Parathyroid adenoma (tissue), 2 donors: ENCODE data around the gene CHST2.

Source experiments
- H2AFZ ChIP-seq: fragments of 300-600 bp; sonication (generic); one replicate; pipeline ENCODE4 v1.7.0; 2017; ENCODE audit warnings: antibody characterized with exemption, mild to moderate bottlenecking
- H3K27ac ChIP-seq: fragments of 300-600 bp; sonication (generic); one replicate; pipeline ENCODE4 v1.7.0; 2017
- H3K27me3 ChIP-seq: fragments of 300-600 bp; sonication (generic); one replicate; pipeline ENCODE4 v1.7.0; 2017; ENCODE audit warnings: low read length; ENCODE audit not compliant: control insufficient read depth, insufficient read depth
- H3K36me3 ChIP-seq: fragments of 300-600 bp; sonication (generic); one replicate; pipeline ENCODE4 v1.7.0; 2017; ENCODE audit warnings: low read length; ENCODE audit not compliant: control insufficient read depth, insufficient read depth
- H3K4me1 ChIP-seq: fragments of 300-600 bp; sonication (generic); one replicate; pipeline ENCODE4 v1.7.0; 2017; ENCODE audit warnings: control low read depth
- H3K4me2 ChIP-seq: fragments of 300-600 bp; sonication (generic); one replicate; pipeline ENCODE4 v1.7.0; 2017; ENCODE audit warnings: low read length
- H3K4me3 ChIP-seq: fragments of 300-600 bp; sonication (generic); one replicate; pipeline ENCODE4 v1.7.0; 2017; ENCODE audit warnings: low read depth, low read length
- H3K79me2 ChIP-seq: fragments of 300-600 bp; sonication (generic); one replicate; pipeline ENCODE4 v1.7.0; 2017; ENCODE audit warnings: control low read depth
- H3K9ac ChIP-seq: fragments of 300-600 bp; sonication (generic); one replicate; pipeline ENCODE4 v1.7.0; 2017; ENCODE audit warnings: mild to moderate bottlenecking
- H3K9me3 ChIP-seq: fragments of 300-600 bp; sonication (generic); one replicate; pipeline ENCODE4 v1.7.0; 2017; ENCODE audit warnings: low read length; ENCODE audit not compliant: control insufficient read depth
- TF ChIP-seq, protein P1 (sequence below): fragments of 300-600 bp; sonication (generic); IDR thresholded peaks from one replicate; pipeline ENCODE4 v1.7.0; 2017; ENCODE audit warnings: antibody characterized with exemption, mild to moderate bottlenecking
- donor health status: primary hyperparathyroidism.

Gene CHST2

DNA sequence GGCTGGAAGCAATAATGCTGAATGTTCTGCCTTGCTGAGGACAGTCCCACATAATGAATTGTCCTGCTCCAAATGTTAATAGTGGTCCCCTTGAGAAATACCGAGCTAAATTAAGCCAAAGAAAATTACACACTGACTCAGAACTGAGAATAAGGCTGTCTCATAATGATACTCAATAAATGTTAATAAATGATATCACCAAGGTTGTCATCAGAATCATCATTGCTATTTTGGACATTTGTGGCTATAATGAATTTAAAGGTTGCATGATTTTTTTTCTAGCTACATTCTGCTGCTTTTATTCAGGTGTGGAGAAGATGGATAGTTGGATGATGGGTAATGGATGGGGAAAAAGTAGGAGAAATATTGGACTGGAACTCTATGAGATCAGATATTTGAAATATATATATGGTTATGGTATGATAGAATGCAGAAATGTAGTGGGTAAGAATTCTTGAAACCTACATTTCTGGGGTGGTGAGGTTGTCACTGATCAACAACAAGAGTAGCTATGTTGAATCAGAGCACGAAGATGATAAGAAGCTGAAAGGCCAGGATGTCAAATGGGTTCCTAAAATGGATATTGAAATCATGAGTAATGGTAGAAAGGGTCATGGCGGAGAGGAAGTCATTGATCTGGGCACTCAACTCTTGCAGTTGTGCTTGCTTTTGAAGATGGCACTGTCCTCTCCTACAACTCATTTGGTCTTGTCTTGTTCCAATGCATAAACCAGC, 12.8 kb downstream of the CHST2 start:
- H3K79me2 ChIP-seq: no peaks in the 10 kb centered on the region
- H3K4me2 ChIP-seq: no peak overlapping the region

DNA sequence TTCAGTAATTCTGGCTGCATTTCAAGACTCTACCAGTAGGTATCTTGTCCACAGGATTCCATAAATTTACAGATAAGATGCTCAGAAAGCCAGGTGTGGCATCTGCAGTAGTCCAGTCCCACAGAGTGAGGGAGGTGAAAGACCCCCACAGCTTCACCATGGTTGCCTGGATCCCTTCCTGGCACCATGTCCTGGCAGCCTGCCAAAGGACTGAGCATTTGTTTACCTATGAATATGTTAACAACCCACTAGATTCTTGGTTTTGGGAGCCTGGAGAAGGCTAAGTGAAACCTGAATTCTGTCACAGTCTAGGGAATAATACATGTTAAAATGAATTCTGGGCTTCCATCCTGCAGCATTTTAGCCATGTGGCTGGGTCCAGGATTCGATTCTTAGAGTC, 14.9 kb downstream of the CHST2 start:
- TF ChIP-seq, protein P1, sequence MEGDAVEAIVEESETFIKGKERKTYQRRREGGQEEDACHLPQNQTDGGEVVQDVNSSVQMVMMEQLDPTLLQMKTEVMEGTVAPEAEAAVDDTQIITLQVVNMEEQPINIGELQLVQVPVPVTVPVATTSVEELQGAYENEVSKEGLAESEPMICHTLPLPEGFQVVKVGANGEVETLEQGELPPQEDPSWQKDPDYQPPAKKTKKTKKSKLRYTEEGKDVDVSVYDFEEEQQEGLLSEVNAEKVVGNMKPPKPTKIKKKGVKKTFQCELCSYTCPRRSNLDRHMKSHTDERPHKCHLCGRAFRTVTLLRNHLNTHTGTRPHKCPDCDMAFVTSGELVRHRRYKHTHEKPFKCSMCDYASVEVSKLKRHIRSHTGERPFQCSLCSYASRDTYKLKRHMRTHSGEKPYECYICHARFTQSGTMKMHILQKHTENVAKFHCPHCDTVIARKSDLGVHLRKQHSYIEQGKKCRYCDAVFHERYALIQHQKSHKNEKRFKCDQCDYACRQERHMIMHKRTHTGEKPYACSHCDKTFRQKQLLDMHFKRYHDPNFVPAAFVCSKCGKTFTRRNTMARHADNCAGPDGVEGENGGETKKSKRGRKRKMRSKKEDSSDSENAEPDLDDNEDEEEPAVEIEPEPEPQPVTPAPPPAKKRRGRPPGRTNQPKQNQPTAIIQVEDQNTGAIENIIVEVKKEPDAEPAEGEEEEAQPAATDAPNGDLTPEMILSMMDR: no peak
- Histone ChIP-seq H3K4me2 (no peak overlapping the region), H3K9ac (no peak overlapping the region), H3K36me3 (no peaks in the 10 kb centered on the region), H3K4me3 (no peak overlapping the region), H3K27me3 (no peaks in the 10 kb centered on the region), H3K27ac (no peak overlapping the region), H3K4me1 (no peaks in the 10 kb centered on the region), H3K9me3 (no peaks in the 10 kb centered on the region), H3K79me2 (no peaks in the 10 kb centered on the region), H2AFZ (no peak overlapping the region)

More for the DNA sequence above, 12.8 kb downstream of the CHST2 start:
- H3K4me1 ChIP-seq: no peaks in the 10 kb centered on the region
- no peaks in the 10 kb centered on the region for H3K27me3 ChIP-seq
- H3K9ac ChIP-seq: no peak overlapping the region
- no peak overlapping the region for H2AFZ ChIP-seq
- no peak overlapping the region for H3K27ac ChIP-seq
- TF ChIP-seq, protein P1: no peak
- H3K9me3 ChIP-seq: no peaks in the 10 kb centered on the region
- H3K4me3 ChIP-seq: no peak overlapping the region
- no peaks in the 10 kb centered on the region for H3K36me3 ChIP-seq

DNA sequence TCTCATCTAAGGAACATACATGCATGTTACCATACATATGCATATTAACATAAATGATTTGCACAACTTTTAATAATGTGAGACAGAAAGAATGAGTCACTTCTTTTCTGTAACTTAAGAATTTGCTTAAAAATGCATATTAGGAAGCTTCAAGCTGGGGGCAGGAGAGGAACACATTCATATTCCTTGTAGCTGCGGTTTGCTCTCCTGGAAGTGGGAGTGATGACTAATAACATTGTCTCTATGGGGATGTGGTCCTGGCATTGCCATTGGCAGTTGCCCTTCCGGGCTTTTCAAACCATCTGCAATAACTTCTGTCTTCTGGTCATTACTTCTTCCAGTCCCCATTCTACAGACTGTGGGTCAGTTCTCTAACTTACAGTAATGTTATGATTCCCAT, 15.6 kb downstream of the CHST2 start:
- TF ChIP-seq, protein P1: no peak
- H3K36me3 ChIP-seq: no peaks in the 10 kb centered on the region
- H3K9ac ChIP-seq: no peak overlapping the region
- H2AFZ ChIP-seq: no peak overlapping the region
- H3K27ac ChIP-seq: no peak overlapping the region
- H3K4me1 ChIP-seq: no peaks in the 10 kb centered on the region
- H3K4me3 ChIP-seq: no peak overlapping the region
- H3K27me3 ChIP-seq: no peaks in the 10 kb centered on the region
- H3K79me2 ChIP-seq: no peaks in the 10 kb centered on the region
- H3K9me3 ChIP-seq: no peaks in the 10 kb centered on the region
- H3K4me2 ChIP-seq: no peak overlapping the region

DNA sequence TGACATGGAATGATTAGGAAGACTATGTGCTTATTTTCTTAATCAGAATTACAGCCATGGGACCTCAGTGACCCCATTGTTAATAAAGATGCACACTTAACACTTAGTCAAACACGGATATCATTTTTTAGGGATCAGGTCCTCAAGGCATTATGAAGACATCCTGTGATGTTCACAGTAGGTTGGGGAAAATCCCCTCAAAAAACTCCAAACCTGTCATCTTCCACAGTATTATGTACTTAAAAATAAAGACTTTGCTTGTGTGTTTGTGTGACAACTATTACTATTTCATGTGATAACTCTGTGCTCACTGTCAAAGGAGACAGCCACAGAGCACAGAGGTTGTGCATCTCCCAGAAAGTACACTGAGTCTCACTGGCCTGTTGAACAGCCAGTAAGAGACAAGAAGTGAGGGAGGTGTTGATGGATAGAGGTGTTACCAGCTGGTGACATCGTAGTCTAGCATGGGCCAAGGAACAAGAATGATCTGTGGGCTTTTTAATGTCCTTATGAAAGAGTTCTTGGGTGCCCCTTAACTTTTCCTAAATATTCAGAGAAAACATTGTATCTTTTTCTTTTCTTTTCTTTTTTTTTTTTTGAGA, 18.0 kb downstream of the CHST2 start:
- H3K36me3 ChIP-seq: no peaks in the 10 kb centered on the region
- no peaks in the 10 kb centered on the region for H3K9me3 ChIP-seq
- no peak overlapping the region for H3K27ac ChIP-seq
- H3K4me2 ChIP-seq: no peak overlapping the region
- no peaks in the 10 kb centered on the region for H3K27me3 ChIP-seq
- no peak overlapping the region for H2AFZ ChIP-seq
- H3K9ac ChIP-seq: no peak overlapping the region
- H3K79me2 ChIP-seq: no peaks in the 10 kb centered on the region
- TF ChIP-seq, protein P1: no peak
- no peak overlapping the region for H3K4me3 ChIP-seq
- H3K4me1 ChIP-seq: no peaks in the 10 kb centered on the region

DNA sequence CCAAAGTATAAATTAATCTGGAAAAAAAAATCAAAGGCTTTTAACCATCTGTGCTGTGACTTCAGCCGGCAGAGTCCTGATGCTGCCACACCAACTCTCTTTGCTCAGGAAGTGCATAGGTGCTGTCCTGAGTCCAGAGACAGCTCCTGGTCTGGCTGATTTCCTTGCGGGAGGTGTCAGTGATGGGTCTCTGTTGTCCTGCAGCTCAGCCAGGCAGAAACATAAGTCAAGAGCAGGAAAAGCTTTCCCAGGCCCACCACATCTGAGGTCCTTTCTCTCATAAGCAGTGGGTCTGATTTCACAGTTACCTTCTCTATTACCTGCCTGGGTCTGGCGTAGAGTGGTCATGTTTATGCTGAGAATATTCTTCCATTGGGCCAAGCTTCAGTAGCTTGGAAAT, 19.4 kb downstream of the CHST2 start:
- H3K36me3 ChIP-seq: no peaks in the 10 kb centered on the region
- H3K9me3 ChIP-seq: no peaks in the 10 kb centered on the region
- no peak overlapping the region for H3K9ac ChIP-seq
- no peaks in the 10 kb centered on the region for H3K79me2 ChIP-seq
- H3K4me2 ChIP-seq: no peak overlapping the region
- no peaks in the 10 kb centered on the region for H3K27me3 ChIP-seq
- H3K27ac ChIP-seq: peak overlapping the region; percentile 46
- H2AFZ ChIP-seq: no peak overlapping the region
- TF ChIP-seq, protein P1: no peak
- H3K4me3 ChIP-seq: no peak overlapping the region
- H3K4me1 ChIP-seq: no peaks in the 10 kb centered on the region
